Esophagus squamous epithelium (tissue), 4 donors: ENCODE measurements around the gene LRRC4C.

Experiments used
- POLR2A ChIP-seq, 4 donors: fragments of 450-650 bp; IDR thresholded peaks; one replicate each; pipeline ENCODE4 v1.6.1; 2017; ENCODE audit warnings: antibody characterized with exemption in 4 of 4, mild to moderate bottlenecking in 4 of 4, moderate library complexity in 3 of 4
- TF ChIP-seq, protein P1 (sequence below), 6 experiments: fragments of 450-650 bp in 4 of 6; fragments of 200-600 bp in 2 of 6; sonication (generic) in 2 of 6; IDR thresholded peaks; one replicate each; pipeline ENCODE4 v1.5.1; 2016 to 2019; ENCODE audit warnings: antibody characterized with exemption in 6 of 6, mild to moderate bottlenecking in 4 of 6, moderate library complexity in 4 of 6

- TF ChIP-seq, protein P1, sequence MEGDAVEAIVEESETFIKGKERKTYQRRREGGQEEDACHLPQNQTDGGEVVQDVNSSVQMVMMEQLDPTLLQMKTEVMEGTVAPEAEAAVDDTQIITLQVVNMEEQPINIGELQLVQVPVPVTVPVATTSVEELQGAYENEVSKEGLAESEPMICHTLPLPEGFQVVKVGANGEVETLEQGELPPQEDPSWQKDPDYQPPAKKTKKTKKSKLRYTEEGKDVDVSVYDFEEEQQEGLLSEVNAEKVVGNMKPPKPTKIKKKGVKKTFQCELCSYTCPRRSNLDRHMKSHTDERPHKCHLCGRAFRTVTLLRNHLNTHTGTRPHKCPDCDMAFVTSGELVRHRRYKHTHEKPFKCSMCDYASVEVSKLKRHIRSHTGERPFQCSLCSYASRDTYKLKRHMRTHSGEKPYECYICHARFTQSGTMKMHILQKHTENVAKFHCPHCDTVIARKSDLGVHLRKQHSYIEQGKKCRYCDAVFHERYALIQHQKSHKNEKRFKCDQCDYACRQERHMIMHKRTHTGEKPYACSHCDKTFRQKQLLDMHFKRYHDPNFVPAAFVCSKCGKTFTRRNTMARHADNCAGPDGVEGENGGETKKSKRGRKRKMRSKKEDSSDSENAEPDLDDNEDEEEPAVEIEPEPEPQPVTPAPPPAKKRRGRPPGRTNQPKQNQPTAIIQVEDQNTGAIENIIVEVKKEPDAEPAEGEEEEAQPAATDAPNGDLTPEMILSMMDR (IDR thresholded peaks at IDR 0.05) = no peak
- TF ChIP-seq POLR2A (IDR thresholded peaks at IDR 0.05) = no peak
These were observed 203.4 kb downstream of the LRRC4C start for GRCh38 chr11:41256041-41256440.
